Ovary (tissue), 3 donors: Measurements from ENCODE around the gene DOK1.

Experiments
- POLR2A ChIP-seq: fragments of 450-650 bp; IDR thresholded peaks from one replicate; pipeline ENCODE4 v1.6.1; 2017; ENCODE audit warnings: antibody characterized with exemption, mild to moderate bottlenecking, moderate library complexity
- TF ChIP-seq, protein P1 (sequence below), 3 donors: fragments of 450-650 bp in 2 of 3; fragments of 200-600 bp in 1 of 3; IDR thresholded peaks; one replicate each; pipeline versions ENCODE4 v1.5.1 to v1.8.0; 2016 to 2022; ENCODE audit warnings: antibody characterized with exemption in 3 of 3, mild to moderate bottlenecking in 1 of 3
- donor health status: DM: no; HTN: no; CAD: no.

- TF ChIP-seq, protein P1, sequence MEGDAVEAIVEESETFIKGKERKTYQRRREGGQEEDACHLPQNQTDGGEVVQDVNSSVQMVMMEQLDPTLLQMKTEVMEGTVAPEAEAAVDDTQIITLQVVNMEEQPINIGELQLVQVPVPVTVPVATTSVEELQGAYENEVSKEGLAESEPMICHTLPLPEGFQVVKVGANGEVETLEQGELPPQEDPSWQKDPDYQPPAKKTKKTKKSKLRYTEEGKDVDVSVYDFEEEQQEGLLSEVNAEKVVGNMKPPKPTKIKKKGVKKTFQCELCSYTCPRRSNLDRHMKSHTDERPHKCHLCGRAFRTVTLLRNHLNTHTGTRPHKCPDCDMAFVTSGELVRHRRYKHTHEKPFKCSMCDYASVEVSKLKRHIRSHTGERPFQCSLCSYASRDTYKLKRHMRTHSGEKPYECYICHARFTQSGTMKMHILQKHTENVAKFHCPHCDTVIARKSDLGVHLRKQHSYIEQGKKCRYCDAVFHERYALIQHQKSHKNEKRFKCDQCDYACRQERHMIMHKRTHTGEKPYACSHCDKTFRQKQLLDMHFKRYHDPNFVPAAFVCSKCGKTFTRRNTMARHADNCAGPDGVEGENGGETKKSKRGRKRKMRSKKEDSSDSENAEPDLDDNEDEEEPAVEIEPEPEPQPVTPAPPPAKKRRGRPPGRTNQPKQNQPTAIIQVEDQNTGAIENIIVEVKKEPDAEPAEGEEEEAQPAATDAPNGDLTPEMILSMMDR (IDR thresholded peaks at IDR 0.05): no peak
- no peak for TF ChIP-seq POLR2A
These were observed 48.9 kb upstream of the DOK1 start for GRCh38 chr2:74505448-74506246.
